HG03139 (cell line): Measurements from ENCODE around the gene TUBB1.

Experiments used
- ATAC-seq: cut with Tn5 transposase; IDR thresholded peaks from one replicate; pipeline ENCODE4 v1.9.1; 2021; ENCODE audit not compliant: unreplicated experiment

Gene TUBB1

GRCh38 chr20:58988565-58988882 lies 30.7 kb upstream of the TUBB1 start:
- ATAC-seq, result no peak

GRCh38 chr20:58989196-58989595 lies 30.0 kb upstream of the TUBB1 start:
- ATAC-seq, result no peak

GRCh38 chr20:58990651-58991445 lies 28.4 kb upstream of the TUBB1 start:
- ATAC-seq, result no peak

- no peak for ATAC-seq
Measured at GRCh38 chr20:58991715-58992114, 27.5 kb upstream of the TUBB1 start.

GRCh38 chr20:58992911-58993310 lies 26.3 kb upstream of the TUBB1 start:
- ATAC-seq, result no peak

GRCh38 chr20:58993332-58994248 lies 25.6 kb upstream of the TUBB1 start:
- no peak for ATAC-seq

- no peak for ATAC-seq
Measured at GRCh38 chr20:58994390-58995159, 24.7 kb upstream of the TUBB1 start.

GRCh38 chr20:58995461-58996225 lies 23.6 kb upstream of the TUBB1 start:
- no peak for ATAC-seq

GRCh38 chr20:58996226-58996611 lies 23.0 kb upstream of the TUBB1 start:
- ATAC-seq, result no peak

GRCh38 chr20:58997141-58997770 lies 22.0 kb upstream of the TUBB1 start:
- ATAC-seq, result no peak

- no peak for ATAC-seq
Measured at GRCh38 chr20:58998656-58999055, 20.6 kb upstream of the TUBB1 start.

- ATAC-seq, result no peak
Measured at GRCh38 chr20:59000326-59000725, 18.9 kb upstream of the TUBB1 start.

GRCh38 chr20:59001068-59001448 lies 18.2 kb upstream of the TUBB1 start:
- no peak for ATAC-seq

GRCh38 chr20:59001449-59002171 lies 17.6 kb upstream of the TUBB1 start:
- ATAC-seq, result no peak

- no peak for ATAC-seq
Measured at GRCh38 chr20:59002388-59002787, 16.8 kb upstream of the TUBB1 start.

GRCh38 chr20:59002874-59003399 lies 16.3 kb upstream of the TUBB1 start:
- no peak for ATAC-seq

GRCh38 chr20:59003836-59004492 lies 15.3 kb upstream of the TUBB1 start:
- ATAC-seq, result no peak

- no peak for ATAC-seq
Measured at GRCh38 chr20:59004493-59004762, 14.8 kb upstream of the TUBB1 start.
